ENCODE data around the gene MYBPH.

The MYBPH gene

DNA sequence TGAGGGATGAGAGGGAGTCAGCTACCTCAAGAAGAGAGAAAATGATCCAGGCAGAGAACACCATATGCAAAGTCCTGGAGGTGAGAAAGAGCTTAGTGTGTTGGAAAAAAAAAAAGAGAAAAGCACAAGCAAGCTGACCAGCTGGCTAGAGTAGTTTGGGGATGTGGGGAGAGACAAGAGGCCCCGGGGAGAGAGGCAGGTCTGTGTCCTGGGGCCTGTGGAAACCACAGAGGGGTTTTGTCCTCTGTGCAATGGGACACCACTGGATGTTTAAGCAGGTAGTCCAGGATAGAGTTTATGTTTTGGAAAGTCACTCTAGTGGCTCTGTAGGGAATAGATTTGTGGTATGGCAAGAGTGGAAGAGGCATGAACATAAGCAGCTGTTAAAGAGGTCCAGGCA is 25.3 kb upstream of the MYBPH start:
- DNase-seq (ENCODE audit: low spot score) = no peak

- DNase-seq (ENCODE audit: low spot score) = peak; percentile 72
These were observed 24.4 kb upstream of the MYBPH start for GRCh38 chr1:203199816-203200571.

DNA sequence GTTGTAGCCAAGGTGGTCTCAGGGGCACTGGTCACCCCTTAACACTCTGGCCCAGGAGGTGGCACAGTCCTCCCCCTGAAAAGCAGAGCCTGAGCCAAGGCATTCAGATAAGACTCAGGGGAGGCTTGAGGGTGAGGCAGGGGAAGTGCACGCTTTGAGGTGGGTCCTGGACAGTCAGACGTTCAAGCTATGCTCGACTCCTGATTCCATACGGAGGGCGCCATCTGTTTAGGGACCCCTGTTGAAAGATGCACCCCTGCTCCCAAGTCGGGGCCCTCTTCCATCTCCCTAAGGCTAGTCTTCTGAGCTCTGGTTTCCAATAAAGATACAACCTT is 23.8 kb upstream of the MYBPH start:
- DNase-seq (ENCODE audit: low spot score) = no peak

- DNase-seq (ENCODE audit: low spot score) = no peak
These were observed 23.4 kb upstream of the MYBPH start for GRCh38 chr1:203199002-203199401.

GRCh38 chr1:203197625-203198024 is 22.0 kb upstream of the MYBPH start:
- DNase-seq (ENCODE audit: low spot score) = peak; percentile 78

DNA sequence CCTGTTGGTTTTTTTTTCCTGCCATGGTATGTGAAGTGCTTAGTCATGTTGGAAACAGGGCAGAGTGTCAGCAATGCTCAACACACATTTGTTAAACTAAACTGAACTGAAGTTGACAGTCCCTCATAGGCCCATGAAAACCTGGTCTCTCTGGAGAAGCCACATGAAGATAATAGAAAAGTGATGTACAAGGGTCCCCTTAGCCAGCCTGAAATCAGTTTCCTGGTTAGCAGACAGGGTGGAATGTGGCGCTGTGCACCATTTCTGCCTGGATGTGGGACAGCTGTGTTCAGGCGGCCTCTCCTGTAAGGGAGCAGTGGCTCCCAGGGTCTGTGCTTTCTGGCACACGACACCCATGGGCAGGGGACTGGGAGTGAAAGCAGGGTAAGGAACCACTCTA is 20.7 kb upstream of the MYBPH start:
- DNase-seq (ENCODE audit: low spot score) = no peak

- DNase-seq (ENCODE audit: low spot score) = no peak
These were observed 15.3 kb upstream of the MYBPH start for GRCh38 chr1:203190949-203191348.

DNA sequence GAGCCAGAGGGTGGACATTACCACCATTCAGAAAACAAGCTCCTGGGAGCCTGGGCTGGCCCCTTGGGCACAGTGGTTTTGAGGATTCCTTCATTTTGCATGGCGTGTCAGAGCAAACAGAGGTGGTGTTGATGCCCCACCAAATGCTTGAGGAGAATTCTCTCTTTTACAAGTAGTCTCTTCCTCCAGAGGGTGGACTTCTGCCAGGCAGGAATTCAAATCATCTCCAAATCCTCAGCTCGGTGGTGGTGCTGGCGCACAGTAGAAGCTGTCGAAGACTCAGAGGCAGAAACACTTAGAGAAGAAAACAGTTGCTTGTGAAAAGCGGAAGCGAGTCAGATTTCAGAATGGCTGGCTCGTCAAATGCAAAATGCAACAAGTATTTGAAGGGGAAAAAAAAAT is 14.3 kb upstream of the MYBPH start:
- peak; percentile 50 for DNase-seq (ENCODE audit: low spot score)

- no peak for DNase-seq (ENCODE audit: low spot score)
These were observed 13.1 kb upstream of the MYBPH start for GRCh38 chr1:203188686-203189232.

DNA sequence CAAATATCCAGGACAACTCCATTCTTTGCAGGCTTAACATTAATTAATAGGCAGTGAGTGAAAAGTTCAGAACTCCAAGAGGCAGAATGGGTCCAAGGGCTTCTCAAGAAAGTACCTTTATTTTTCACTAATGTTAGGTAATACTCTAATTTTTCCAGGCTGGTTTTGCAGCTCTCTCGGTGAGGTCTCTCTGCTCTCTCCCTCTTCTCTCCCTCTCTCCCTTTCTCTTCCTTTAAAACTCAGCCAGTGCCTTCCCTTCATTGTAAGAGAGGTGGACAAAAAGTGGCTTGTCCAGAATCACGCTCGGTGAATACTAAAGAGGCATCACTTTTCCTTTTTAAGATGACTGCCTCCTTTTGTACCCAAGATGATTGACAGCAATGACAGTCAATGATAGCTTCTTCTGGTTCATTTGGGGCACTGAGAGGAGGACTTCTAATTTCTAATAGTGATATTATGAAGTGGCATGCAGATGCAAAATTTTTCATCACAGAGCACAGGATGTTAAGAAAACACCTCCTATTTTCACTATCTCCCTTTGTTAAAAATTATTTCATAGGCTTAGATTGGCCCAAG is 12.2 kb upstream of the MYBPH start:
- DNase-seq (ENCODE audit: low spot score) = no peak

GRCh38 chr1:203187304-203187685 is 11.7 kb upstream of the MYBPH start:
- DNase-seq (ENCODE audit: low spot score) = no peak

DNA sequence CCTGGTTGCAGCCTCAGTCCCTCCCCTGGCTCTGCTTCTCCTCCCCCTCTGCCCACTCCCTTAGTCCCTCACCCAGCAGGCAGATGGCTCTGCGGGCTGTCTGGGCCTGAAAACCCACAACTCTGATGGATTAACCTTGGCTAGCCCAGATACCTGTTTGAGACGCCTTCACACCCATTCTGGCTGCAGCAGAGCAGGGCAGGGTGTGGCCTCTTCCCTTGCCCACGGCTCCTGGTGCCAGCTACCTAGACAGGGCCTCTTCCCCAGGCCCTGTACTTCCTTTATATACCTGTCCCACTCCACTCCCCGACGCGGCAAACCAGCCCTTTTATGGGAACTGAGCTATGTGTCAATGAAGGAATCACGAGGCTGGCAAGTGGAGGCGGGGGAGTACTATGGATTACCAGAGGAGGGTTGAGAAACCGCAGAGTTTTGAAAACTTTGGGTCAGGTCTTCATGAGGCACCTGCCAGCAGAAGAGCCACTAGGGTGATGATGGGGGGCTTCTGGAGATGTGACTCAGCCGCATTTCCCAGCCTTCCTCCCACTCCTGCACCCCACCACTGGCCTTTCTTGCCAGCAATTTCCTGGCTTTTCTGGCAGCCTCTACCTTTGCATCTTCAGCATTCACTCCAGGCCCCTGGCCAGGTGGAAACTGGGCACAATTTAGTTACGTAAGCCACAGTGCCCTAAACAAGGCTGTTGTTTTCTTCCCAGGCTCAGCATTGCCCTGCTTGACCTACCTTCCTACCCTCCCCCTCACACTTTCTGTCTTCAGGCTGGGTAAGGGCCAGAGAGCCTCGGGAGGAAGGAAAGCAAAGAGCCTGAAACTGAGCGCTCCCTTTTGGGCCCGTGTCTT is 11.0 kb upstream of the MYBPH start, which contains the start of gene CHI3L1:
TSS of gene CHI3L1 (minus strand) at position 259 of the 858 bp plus-strand sequence. CDS start at position 178, 81 bp downstream.
- no peak for DNase-seq (ENCODE audit: low spot score)

DNA sequence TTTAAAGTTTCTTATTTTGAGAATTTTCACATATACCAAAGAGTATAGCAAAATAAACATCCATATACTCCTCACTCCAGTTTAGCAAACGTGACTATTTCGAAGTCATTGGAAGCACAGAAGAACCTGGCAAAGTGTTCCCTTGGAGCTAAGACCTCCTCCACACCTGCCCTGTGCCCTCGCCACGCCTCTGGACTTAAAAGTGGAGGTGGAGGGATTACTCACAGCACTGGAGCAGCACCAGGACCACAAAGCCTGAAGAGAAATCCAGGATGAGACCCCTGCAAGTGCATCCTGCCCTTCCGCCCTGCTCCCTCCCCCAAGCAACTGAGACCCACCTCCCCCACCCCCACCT is 10.4 kb upstream of the MYBPH start:
- no peak for DNase-seq (ENCODE audit: low spot score)

DNA sequence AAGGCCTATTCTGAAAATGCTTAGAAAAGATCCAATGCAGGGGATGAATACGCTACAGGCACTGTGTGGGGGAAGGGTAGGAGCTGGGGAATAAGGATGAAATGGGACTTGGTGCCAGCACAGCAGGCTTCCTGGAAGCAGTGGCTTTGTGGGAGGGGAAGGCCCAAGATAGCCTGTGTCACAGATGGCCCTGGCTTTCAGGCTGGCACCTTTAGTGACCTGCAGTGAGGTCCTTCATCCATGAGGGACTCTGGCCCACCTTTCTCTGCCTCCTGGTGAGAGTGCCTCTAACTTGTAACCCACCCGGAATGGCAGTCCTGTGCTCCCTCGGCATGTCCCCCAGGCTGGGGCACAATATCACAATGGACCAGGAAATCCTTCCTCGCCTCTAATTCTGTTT is 10.0 kb upstream of the MYBPH start:
- DNase-seq (ENCODE audit: low spot score) = no peak

DNA sequence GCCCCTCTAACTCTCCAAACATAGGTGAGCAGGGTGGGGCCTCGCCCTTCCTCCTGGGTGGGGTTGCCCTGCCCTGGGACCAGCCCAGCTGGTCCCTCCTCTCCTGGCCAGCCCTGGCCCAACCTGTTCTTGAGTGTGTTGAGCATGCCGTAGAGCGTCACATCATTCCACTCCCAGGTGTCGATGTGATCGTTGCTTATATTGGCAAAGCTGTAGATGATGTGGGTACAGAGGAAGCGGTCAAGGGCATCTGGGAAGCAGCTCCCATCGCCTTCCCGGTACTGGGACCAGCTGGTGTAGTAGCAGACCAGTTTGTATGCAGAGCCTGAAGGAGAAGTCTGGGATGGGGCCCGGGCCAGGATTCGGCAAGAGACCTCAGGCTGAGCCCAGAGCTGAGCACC is 9.4 kb upstream of the MYBPH start:
- no peak for DNase-seq (ENCODE audit: low spot score)

DNA sequence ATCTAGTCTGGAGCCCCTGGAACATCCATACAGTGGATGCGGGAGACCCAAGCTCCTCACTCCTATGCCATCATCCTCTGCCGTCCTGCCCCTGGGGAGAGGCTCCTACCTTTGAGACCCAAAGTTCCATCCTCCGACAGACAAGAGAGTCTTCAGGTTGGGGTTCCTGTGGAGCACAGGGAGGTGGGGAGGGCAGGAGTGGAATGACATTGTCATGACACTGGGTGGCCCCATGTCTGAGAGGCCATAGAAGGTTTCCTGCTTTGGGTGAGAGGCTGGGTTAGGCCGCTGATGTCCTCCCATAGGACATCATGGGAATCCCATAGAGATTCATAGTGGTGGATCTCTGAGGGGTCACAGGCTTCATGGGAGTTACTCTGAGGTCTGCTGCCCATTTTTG is 8.8 kb upstream of the MYBPH start:
- DNase-seq (ENCODE audit: low spot score) = no peak

DNA sequence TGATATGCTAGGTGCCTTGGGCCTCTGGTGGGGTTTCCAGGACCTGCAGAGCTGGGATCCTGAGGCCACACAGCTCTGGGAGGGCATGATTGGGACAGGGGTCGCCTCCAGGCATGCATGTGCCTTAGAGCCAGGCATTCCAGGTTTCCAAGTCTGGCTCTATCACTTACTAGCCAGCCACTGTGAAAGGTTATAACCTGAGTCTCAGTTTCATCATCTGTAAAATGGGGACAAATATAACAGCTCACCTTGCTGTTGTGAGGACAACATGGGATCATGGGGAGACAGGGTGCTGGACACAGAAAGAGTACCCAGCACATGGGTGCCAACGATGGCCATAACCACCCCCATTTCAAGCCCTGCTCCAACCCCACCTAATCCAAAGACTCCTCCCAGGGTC is 8.2 kb upstream of the MYBPH start:
- DNase-seq (ENCODE audit: low spot score) = no peak

GRCh38 chr1:203182387-203182953 is 6.8 kb upstream of the MYBPH start:
- DNase-seq (ENCODE audit: low spot score) = no peak

- no peak for DNase-seq (ENCODE audit: low spot score)
These were observed 6.2 kb upstream of the MYBPH start for GRCh38 chr1:203181586-203182386.

DNA sequence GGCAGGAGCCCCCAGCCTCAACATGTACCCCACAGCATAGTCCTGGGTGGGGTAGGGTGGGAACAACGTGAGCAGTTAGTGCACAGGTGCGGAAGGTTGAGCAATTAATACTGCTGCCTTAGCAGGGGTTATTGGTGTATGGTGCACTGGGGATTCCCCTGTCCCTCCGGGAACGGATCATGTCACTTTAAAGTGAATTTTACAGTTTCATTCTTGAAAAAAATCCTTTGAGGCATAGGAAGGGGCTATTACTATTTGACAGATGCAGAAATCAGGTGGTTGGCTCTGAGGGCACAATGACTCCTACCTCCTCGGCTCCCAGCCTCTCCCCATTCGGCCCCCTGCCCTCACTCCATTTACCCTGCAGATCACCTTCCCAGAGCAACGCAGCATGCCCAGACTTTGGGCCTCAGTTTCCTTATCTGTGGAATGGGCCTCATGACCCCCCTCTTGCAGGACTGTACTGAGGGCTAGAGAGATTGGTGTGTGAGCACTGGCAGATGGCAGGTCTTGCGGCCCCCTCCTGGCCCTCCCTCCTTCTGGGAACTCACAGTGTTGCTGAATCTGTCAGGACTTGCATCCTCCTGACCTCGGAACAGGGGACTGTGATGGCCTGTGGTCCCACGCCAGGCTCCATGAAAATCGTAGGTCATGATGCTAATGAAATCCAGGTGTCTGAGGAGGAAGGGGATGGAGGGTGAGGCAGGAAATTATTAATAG is 5.1 kb upstream of the MYBPH start:
- no peak for DNase-seq (ENCODE audit: low spot score)

GRCh38 chr1:203179667-203180005 is 4.0 kb upstream of the MYBPH start:
- DNase-seq (ENCODE audit: low spot score) = no peak
